GM21360 (cell line): Measurements from ENCODE around the gene NRIP3.
"Not testable (repeated sequence)": the region's sequence is repeated elsewhere in the genome, so short reads cannot be mapped to it uniquely, and the experiment has no call there.

Experiments
- ATAC-seq: cut with Tn5 transposase; IDR thresholded peaks from one replicate; pipeline ENCODE4 v1.9.1; 2021; ENCODE audit warnings: mild to moderate bottlenecking, moderate library complexity; ENCODE audit not compliant: unreplicated experiment

NRIP3 gene

GRCh38 chr11:8973121-8973520 is 30.7 kb downstream of the NRIP3 start:
- no peak for ATAC-seq

DNA sequence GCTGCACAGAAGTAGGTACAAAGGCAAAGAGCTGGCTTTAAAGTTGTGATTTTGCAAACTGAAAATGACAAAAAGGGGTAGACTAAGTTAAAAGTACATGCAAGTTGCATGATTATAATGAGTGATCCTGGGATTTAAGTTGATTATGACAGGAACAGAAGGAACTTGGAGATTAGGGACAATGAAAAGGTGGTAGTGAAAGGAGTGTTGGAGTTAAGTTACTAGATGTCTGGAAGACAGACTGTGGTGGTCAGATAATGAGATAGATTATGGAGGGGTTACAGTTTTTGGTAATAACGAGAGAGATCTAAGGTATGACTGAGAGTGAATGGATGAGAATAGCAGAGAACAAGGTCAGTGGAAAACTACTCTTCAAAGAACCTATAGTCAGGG is 31.9 kb downstream of the NRIP3 start:
- ATAC-seq: no peak

DNA sequence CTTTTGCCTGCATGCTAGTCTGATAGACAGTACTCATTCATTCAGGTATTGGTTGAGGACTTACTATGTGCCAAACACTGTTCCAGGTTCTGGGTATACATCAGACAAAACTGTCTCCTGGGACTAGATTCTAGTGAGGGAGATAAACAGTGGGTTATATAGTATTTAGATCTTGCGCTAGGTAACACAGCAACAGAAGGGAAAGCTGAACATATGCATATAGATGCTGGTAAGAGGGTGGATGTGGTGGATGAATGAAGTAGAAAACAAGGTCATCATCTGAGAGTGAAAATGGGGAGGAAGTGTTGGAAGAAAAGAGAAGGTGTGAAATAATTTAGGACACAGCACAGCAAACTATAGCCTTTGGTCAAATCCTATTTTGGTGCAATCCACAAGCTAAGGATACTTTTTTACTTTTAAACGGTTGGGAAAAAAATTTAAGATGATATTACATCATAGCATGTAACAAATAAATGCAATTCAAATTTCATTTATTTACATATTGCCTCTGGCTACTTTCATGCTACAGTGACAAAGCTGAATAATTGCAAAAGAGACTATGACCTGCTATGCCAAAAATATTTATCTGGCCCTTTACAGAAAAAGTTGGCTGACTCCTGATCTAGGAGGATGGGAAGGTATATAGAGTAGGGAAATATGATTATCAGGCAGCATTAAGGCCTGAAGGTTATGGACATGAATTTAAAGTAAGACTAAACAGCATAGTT is 32.4 kb downstream of the NRIP3 start:
- no peak for ATAC-seq

DNA sequence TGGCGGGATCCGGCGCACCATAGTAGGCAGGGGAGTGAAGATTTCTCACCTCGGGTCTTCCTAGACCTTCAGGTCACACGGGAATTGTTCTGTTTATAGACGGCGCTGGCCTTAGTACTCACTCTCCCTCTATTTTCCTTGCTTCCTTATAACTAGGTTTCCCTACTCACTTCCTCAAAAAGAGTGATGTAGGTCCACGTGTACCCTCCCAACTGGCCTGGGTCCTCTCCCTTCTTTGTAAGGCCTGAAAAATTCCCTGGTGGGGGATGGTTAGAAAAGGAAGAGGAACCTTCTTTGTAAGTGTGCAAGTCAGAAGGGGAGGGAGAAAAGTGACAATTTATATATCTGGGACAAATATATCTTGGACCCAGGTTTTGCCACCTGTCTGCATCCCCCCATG is 36.6 kb downstream of the NRIP3 start:
- ATAC-seq: no peak

- ATAC-seq: peak; percentile 72
Observed at GRCh38 chr11:8964324-8965320, 39.2 kb downstream of the NRIP3 start, which contains the start of gene TMEM9B. TMEM9B (minus strand) TSS chr11:8964442; CDS start chr11:8964313, 129 bp downstream.

DNA sequence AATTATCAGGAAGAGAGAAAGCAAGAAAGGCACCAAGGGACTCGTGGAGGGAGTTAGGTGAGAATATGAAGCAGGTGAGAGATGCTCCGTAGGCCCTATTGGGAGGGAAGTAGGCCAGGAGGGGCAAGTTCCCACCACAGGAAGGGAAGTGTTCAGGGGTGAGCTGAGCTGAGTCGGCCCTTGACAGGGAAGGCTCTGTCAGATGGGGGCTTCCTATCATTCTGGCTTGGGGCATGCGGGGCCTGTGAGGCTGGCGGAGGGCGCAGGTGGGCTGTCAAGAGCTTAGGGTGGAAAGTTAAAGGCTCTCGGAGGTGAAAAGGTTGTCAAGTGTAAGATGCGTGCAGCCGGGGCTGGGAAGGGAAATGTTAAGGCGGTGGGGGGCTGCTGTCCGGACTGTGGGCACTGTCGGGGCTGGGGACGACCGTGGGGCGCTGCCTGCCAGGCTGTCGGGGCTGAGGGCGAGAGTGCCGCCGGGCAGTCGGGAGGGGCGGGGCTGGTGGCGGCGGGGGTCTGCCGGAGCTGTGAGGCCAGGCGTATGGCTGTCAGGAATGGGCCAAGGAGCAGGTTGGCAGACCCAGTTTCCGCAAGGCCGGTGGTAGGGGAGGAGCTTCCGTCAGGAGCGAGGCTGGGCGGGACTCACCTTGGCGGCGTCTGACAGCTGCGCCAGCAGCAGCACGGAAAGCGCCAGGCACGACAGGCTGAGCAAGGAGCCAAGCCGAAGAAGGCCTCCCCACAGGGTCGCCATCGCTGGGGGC is 40.1 kb downstream of the NRIP3 start:
- ATAC-seq: peak; percentile 48

GRCh38 chr11:8962841-8963240 is 41.0 kb downstream of the NRIP3 start:
- no peak for ATAC-seq

DNA sequence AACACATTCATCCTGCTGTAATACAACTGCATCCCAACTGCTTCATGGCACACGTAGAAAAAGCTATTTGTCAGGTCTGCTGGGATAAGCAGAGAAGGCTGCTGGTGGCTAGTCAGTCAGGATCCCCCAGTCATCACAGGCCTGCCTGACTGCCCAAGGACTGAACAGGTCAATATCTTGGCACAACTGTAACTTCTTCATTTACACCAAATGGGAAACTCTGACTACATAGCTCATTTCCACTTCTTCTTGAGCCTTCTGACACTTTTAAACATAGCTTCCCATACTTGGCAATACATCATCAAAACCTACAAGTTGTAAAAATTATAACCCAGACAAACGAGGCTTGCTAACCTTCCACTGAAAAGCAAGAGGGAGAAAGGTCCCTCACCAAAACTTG is 42.4 kb downstream of the NRIP3 start:
- no peak for ATAC-seq

DNA sequence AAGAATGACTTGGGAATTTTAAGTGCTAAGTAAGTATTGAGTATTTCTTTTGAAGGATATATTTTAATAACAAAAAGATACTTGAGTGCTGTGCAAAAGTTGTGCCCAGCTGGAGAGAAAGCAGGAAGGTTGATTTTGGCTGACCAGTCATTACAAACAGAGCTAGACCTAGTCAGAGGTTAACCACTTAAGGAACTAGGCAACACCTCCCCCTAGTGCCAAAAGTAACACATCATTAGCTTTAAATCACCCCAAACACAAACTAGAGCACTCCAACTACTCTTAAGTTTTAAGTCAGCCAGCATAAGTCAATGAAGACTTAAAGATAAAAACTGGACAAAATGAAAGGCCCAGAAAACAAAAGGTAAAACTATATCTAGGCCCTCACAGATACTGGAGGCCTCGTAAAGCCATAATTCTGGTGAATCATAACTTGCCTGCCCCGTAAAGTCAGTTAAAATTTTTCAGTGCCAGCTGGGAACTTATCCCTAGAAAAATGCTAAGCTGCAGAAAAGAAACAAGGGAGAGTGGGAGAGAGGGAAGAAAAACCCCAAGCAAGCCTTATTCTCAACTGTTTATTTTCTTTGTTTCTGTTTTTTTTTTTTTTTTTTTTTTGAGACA is 44.1 kb downstream of the NRIP3 start:
- peak; percentile 46 for ATAC-seq

DNA sequence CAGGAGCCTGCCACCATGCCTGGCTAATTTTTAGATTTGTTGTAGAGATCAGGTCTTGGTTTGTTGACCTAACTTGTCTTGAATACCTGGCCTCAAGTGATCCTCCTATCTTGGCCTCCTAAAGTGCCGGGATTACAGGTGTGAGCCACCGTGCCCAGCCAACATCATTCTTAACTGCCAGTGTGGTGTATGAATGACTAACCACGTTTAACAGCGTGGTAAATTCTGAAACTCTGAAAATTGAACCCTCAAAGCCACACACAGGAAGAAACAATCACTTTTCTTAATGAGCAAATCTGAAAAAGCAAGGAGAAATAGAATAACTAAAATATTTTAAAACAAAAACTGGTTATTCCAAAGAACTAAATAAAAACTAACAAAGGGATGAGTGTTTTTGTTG is 46.9 kb downstream of the NRIP3 start:
- no peak for ATAC-seq

DNA sequence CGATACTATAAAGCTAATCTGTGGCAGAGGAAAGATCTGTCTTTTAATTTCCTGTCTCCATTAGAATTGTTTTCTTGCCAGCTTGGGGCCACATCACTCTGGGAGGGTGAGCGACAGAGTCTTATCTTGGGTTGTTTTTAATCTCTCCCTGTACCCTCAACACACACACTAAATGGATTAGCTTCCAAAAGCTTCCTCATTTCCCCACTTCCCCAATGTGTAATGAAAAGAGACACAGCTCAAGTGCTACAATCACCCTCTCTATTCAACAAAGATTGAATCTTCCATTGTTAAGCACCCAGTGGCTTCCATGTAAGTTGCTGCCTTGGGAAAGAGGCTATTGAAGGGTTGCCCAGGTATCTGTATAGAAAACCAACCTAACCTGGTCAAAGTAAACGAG is 54.9 kb downstream of the NRIP3 start:
- no peak for ATAC-seq

GRCh38 chr11:8947230-8947943 is 56.4 kb downstream of the NRIP3 start:
- ATAC-seq: no peak

- no peak for ATAC-seq
Observed at GRCh38 chr11:8942518-8943066, 61.2 kb downstream of the NRIP3 start, which contains the start of gene ASCL3. ASCL3 (minus strand) TSS chr11:8943016; CDS start chr11:8938161, 4,855 bp downstream.

DNA sequence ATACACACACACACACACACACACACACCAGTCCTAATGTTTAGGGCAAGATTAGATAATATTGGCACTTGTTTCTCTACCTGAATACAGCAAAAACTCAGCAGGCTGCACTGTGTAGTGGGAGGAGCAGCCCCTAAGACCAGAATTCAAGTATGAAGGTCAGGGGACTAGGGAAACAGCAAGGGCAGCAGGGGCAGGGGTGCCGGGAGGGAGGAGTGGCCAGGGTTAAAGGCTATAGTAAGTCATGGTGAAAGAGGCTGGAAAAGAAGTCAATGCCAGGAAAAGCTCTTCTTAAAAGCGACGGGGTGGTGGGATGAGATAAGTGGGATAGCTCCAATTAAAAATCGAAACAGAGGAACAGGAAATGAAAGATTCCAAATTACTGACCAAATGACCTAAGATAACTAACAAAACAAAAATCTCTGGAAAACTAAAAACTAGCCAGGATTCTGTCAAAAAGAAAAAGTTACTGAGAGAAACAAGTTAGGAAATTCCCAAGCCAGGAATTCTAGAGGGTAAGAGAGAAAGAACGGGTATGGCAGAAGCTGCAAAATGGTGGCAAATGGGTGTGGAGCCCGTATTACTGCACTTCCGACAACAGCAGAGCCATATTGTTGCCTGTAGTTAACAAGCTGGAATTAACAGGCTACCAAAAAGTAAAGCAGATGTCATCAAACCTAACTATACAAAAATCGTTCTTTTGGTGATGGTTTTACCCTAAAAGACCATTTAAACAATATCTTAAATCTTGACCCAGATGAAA is 62.3 kb downstream of the NRIP3 start:
- no peak for ATAC-seq

GRCh38 chr11:8937659-8938058 is 66.1 kb downstream of the NRIP3 start:
- ATAC-seq: no peak

DNA sequence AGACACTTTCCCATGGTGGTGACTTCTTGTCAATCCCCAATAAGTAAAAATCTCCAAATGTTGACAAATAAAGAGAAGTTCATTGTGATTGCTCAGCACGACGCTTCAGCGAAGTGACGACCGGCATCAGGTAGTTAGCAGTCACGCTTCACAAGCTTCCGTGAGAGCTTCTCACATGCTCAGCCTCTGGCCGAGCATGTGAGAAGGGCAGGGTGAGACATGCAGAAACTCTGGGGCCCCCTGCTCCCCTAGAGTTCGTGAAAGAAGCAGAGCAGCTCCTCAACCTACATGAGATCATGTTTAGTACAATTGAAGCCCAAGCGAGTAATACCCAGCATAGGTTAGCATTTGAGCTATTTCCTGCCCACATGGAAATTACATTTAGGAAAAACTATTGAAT is 66.6 kb downstream of the NRIP3 start:
- ATAC-seq: no peak

- not testable (repeated sequence) for ATAC-seq
Observed at GRCh38 chr11:8935789-8936188, 68.0 kb downstream of the NRIP3 start.

GRCh38 chr11:8934742-8935488 is 68.9 kb downstream of the NRIP3 start:
- no peak for ATAC-seq
